ENCODE data around the gene NPAS3. TPM values are rescaled to one million over a fixed set of nuclear protein-coding genes. Genes with fewer than 3 reads are reported as not detected.
A peak's percentile ranks its signal among the peaks of the same experiment; 100 is the strongest.

The NPAS3 gene
- total RNA-seq, 1 donor from 2014 or later = 5.2 TPM

DNA sequence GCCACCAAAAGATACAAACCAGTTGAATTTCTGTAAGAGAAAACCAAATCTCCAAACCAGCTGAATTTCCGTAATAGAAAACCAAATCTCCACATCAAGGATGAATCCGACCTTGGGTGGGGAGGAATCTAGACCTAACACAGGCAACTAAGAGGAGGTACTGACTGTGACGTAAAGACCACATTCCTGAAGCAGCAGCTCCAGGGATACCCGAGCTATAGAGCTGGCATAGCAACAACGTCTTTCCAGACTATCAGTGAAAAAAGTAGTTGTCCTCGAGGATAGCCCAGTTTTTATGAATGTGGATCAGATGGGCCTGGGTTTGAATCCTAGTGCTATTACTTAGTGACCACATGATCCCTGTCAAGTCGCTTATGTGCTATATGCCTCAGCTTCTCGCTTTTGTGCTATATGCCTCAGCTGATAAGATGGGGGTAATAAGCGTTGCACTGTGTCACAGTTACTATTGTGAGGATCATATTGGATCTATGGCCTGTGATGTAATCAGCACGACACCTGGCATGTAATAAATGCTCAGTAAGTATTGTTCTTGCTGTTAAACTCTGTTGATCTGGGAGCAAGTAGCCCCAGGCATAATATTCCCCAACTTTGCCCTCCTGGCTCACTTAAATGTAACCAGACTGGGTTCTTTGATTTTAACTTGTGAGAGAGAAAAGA is 898.4 kb downstream of the NPAS3 start:
- H3K9me3 Mint-ChIP-seq = peaks cover 6% of the 10 kb centered on the region
- H3K4me1 Mint-ChIP-seq = peaks cover 4% of the 10 kb centered on the region
- H3K27ac Mint-ChIP-seq = no peak overlapping the region
- no peaks in the 10 kb centered on the region for H3K36me3 Mint-ChIP-seq
- no peak for DNase-seq (ENCODE audit: low spot score in 2 of 2, unreplicated experiment in 2 of 2)
- TF ChIP-seq, protein P1, sequence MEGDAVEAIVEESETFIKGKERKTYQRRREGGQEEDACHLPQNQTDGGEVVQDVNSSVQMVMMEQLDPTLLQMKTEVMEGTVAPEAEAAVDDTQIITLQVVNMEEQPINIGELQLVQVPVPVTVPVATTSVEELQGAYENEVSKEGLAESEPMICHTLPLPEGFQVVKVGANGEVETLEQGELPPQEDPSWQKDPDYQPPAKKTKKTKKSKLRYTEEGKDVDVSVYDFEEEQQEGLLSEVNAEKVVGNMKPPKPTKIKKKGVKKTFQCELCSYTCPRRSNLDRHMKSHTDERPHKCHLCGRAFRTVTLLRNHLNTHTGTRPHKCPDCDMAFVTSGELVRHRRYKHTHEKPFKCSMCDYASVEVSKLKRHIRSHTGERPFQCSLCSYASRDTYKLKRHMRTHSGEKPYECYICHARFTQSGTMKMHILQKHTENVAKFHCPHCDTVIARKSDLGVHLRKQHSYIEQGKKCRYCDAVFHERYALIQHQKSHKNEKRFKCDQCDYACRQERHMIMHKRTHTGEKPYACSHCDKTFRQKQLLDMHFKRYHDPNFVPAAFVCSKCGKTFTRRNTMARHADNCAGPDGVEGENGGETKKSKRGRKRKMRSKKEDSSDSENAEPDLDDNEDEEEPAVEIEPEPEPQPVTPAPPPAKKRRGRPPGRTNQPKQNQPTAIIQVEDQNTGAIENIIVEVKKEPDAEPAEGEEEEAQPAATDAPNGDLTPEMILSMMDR (IDR thresholded peaks at IDR 0.05; ENCODE audit: unreplicated experiment) = no peak
- no peaks in the 10 kb centered on the region for H3K27me3 Mint-ChIP-seq (ENCODE audit: low read depth)
- no peak overlapping the region for H3K4me3 Mint-ChIP-seq

- Mint-ChIP-seq H3K4me1 (peaks cover 7% of the 10 kb centered on the region), H3K9me3 (no peaks in the 10 kb centered on the region), H3K36me3 (no peaks in the 10 kb centered on the region), H3K4me3 (no peak overlapping the region), H3K27me3 (ENCODE audit: low read depth) (no peaks in the 10 kb centered on the region), H3K27ac (no peak overlapping the region)
- TF ChIP-seq, protein P1 (IDR thresholded peaks at IDR 0.05; ENCODE audit: unreplicated experiment) = no peak
- no peak for DNase-seq (ENCODE audit: low spot score in 2 of 2, unreplicated experiment in 2 of 2)
Measured at GRCh38 chr14:33837943-33838683, 899.4 kb downstream of the NPAS3 start.

DNA sequence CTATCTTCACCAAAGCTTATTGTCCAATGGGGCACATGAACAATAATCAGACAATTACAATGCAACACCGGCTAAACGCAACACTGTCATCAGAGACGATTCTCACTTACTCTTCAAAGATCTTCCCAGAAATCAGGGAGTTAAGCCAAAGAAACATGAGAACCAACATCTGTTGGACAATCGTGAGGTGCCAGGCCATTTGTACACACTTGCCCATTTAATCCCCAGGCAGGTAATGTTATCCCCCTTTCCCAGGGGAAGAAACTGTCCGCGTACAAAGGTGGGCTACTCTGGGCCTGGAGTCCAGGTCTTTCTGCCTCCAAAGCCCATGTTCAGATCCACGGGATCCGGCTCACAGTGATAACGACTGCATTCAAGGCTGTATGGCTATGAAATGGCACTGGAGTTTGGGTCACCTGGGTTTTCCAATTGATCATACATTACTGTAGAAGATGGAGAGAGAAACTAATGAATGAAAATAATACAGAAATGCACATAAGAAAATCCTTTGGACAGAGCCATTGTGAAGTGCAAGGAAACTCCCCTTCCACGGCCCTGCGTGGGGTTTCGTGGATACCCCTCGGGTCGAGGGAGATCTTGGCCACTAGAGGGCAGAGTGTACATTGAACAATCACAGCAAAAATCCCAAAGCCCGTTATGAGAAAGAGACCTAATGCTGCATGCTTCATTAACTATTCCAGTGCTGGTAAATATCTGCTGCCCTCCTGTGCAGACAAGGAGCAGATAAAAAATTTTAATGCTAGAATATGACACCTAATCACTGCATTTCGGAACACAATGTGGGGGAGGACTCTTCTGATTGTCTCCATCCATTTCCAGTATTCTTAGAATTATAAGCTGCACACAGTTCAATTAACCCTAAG is 900.8 kb downstream of the NPAS3 start:
- H3K4me3 Mint-ChIP-seq = no peak overlapping the region
- TF ChIP-seq, protein P1 (IDR thresholded peaks at IDR 0.05; ENCODE audit: unreplicated experiment) = peak; percentile 91
- no peaks in the 10 kb centered on the region for H3K36me3 Mint-ChIP-seq
- DNase-seq (ENCODE audit: low spot score in 2 of 2, unreplicated experiment in 2 of 2) = peak in 1 of 2 experiments; percentile 60
- no peaks in the 10 kb centered on the region for H3K9me3 Mint-ChIP-seq
- H3K27me3 Mint-ChIP-seq (ENCODE audit: low read depth) = no peaks in the 10 kb centered on the region
- no peak overlapping the region for H3K27ac Mint-ChIP-seq
- H3K4me1 Mint-ChIP-seq = peaks cover 11% of the 10 kb centered on the region

GRCh38 chr14:33840797-33841196 is 902.1 kb downstream of the NPAS3 start:
- Mint-ChIP-seq H3K36me3 (no peaks in the 10 kb centered on the region), H3K4me3 (no peak overlapping the region), H3K27ac (no peak overlapping the region), H3K4me1 (peaks cover 11% of the 10 kb centered on the region), H3K9me3 (no peaks in the 10 kb centered on the region), H3K27me3 (ENCODE audit: low read depth) (no peaks in the 10 kb centered on the region)
- no peak for DNase-seq (ENCODE audit: low spot score in 2 of 2, unreplicated experiment in 2 of 2)
- TF ChIP-seq, protein P1 (IDR thresholded peaks at IDR 0.05; ENCODE audit: unreplicated experiment) = no peak

GRCh38 chr14:33842299-33842698 is 903.6 kb downstream of the NPAS3 start:
- H3K4me3 Mint-ChIP-seq = no peak overlapping the region
- DNase-seq (ENCODE audit: low spot score in 2 of 2, unreplicated experiment in 2 of 2) = no peak
- no peaks in the 10 kb centered on the region for H3K9me3 Mint-ChIP-seq
- peaks cover 7% of the 10 kb centered on the region for H3K4me1 Mint-ChIP-seq
- no peaks in the 10 kb centered on the region for H3K36me3 Mint-ChIP-seq
- H3K27me3 Mint-ChIP-seq (ENCODE audit: low read depth) = peaks cover 4% of the 10 kb centered on the region
- TF ChIP-seq, protein P1 (IDR thresholded peaks at IDR 0.05; ENCODE audit: unreplicated experiment) = no peak
- no peak overlapping the region for H3K27ac Mint-ChIP-seq

Measured in mesothelial cell of epicardium (in vitro differentiated cells).